HepG2 (cell line): Measurements from ENCODE around the gene DEDD2. TPM values are rescaled to one million over a fixed set of nuclear protein-coding genes. Genes with fewer than 3 reads are reported as not detected.

Source experiments
- CENPT ChIP-seq: sonication (generic); formaldehyde crosslinking; IDR thresholded peaks from 2 replicates; pipeline ENCODE4 v1.8.0; 2022; ENCODE audit warnings: low read depth, mild to moderate bottlenecking, moderate library complexity, missing genetic modification reagents
- FIP1L1 ChIP-seq: fragments of 200-400 bp; formaldehyde crosslinking; IDR thresholded peaks from 2 replicates; pipeline ENCODE4 v1.6.1; 2018; ENCODE audit warnings: low read depth, mild to moderate bottlenecking, low read length, moderate library complexity, borderline replicate concordance; ENCODE audit not compliant: insufficient read depth
- FOXA1 ChIP-seq, 2 experiments: fragments of 450-650 bp in 1 of 2; sonication (generic) in 1 of 2; formaldehyde crosslinking in 1 of 2; IDR thresholded peaks; 2 replicates each; pipeline versions ENCODE4 v1.4.0 to v1.6.1; 2016 to 2020; ENCODE audit warnings: missing genetic modification reagents in 1 of 2
- KMT2B ChIP-seq: IDR thresholded peaks from 2 replicates; pipeline ENCODE4 v1.6.1; 2016; ENCODE audit warnings: missing genetic modification reagents, missing compliant biosample characterization
- MYNN ChIP-seq: sonication (generic); formaldehyde crosslinking; IDR thresholded peaks from 2 replicates; pipeline ENCODE4 v1.4.0; 2020; ENCODE audit warnings: mild to moderate bottlenecking, low read depth, missing genetic modification reagents
- MZF1 ChIP-seq: sonication (generic); formaldehyde crosslinking; IDR thresholded peaks from 2 replicates; pipeline ENCODE4 v1.8.1; 2023; ENCODE audit warnings: mild to moderate bottlenecking, missing genetic modification reagents, borderline replicate concordance
- NFIC ChIP-seq: IDR thresholded peaks from 2 replicates; pipeline ENCODE4 v1.6.1; 2012; ENCODE audit warnings: mild to moderate bottlenecking, low read length, inconsistent platforms
- SALL2 ChIP-seq: sonication (generic); formaldehyde crosslinking; IDR thresholded peaks from 2 replicates; pipeline ENCODE4 v1.8.1; 2023; ENCODE audit warnings: mild to moderate bottlenecking, missing genetic modification reagents, inconsistent platforms
- ZNF263 ChIP-seq: sonication (generic); formaldehyde crosslinking; IDR thresholded peaks from 2 replicates; pipeline ENCODE4 v1.4.0; 2020; ENCODE audit warnings: missing genetic modification reagents
- ZNF496 ChIP-seq: sonication (generic); formaldehyde crosslinking; IDR thresholded peaks from 2 replicates; pipeline ENCODE4 v1.8.1; 2023; ENCODE audit warnings: mild to moderate bottlenecking, moderate library complexity, missing genetic modification reagents; ENCODE audit not compliant: insufficient replicate concordance
- ZNF761 ChIP-seq: sonication (generic); formaldehyde crosslinking; conservative IDR thresholded peaks from 2 replicates; pipeline ENCODE4 v1.4.0; 2020; ENCODE audit warnings: mild to moderate bottlenecking, missing genetic modification reagents
- ZNF772 ChIP-seq: sonication (generic); formaldehyde crosslinking; IDR thresholded peaks from 2 replicates; pipeline ENCODE4 v1.5.0; 2020; ENCODE audit warnings: mild to moderate bottlenecking, missing genetic modification reagents
- ZNF773 ChIP-seq: sonication (generic); formaldehyde crosslinking; IDR thresholded peaks from 2 replicates; pipeline ENCODE4 v1.4.0; 2020; ENCODE audit warnings: missing genetic modification reagents, borderline replicate concordance
- ZNF850 ChIP-seq: sonication (generic); formaldehyde crosslinking; conservative IDR thresholded peaks from 2 replicates; pipeline ENCODE4 v1.9.0; 2021; ENCODE audit warnings: mild to moderate bottlenecking, missing genetic modification reagents
- ZNF883 ChIP-seq: sonication (generic); formaldehyde crosslinking; IDR thresholded peaks from 2 replicates; pipeline ENCODE4 v1.5.1; 2020; ENCODE audit warnings: mild to moderate bottlenecking, missing genetic modification reagents; ENCODE audit errors: not compliant biosample characterization
- polyA plus RNA-seq, 8 experiments: library from polyadenylated mRNA; depleted of rRNA in 3 of 8; stranded (reverse) in 7 of 8; unstranded in 1 of 8; fragments of >200 nt; fragmentation: Illumina TruSeq in 4 of 8; extraction: Trizol in 4 of 8; gene quantifications; 2 replicates each; pipeline versions ENCODE4 v1.2.1 to v1.2.3, GENCODE V29; 2011 to 2016; ENCODE audit warnings: low read depth in 4 of 8, missing spikeins in 1 of 8, mixed read lengths in 1 of 8; ENCODE audit not compliant: insufficient read depth in 1 of 8
- total RNA-seq, 5 experiments: library from RNA; depleted of rRNA; stranded (reverse); fragments of >200 nt; fragmentation: Illumina TruSeq; extraction: Trizol; gene quantifications; 2 replicates each; pipeline ENCODE4 v1.2.3, GENCODE V29; 2016; ENCODE audit warnings: low read depth in 1 of 5
- TF ChIP-seq, protein P1 (sequence below): sonication (generic); formaldehyde crosslinking; IDR thresholded peaks from 2 replicates; pipeline ENCODE4 v1.4.0; 2020; ENCODE audit warnings: missing genetic modification reagents
- TF ChIP-seq, protein P2 (sequence below), 2 experiments: fragments of 450-650 bp in 1 of 2; sonication (generic) in 1 of 2; formaldehyde crosslinking; IDR thresholded peaks; 2 replicates each; pipeline versions ENCODE4 v1.5.0 to v1.8.0; 2020 to 2022; ENCODE audit warnings: mild to moderate bottlenecking in 1 of 2, missing genetic modification reagents in 1 of 2
- TF ChIP-seq, protein P3 (sequence below): sonication (generic); formaldehyde crosslinking; IDR thresholded peaks from 2 replicates; pipeline ENCODE4 v1.5.0; 2020; ENCODE audit warnings: missing genetic modification reagents, mild to moderate bottlenecking, borderline replicate concordance
- TF ChIP-seq, protein P4 (sequence below): sonication (generic); formaldehyde crosslinking; IDR thresholded peaks from 2 replicates; pipeline ENCODE4 v1.4.0; 2020; ENCODE audit warnings: mild to moderate bottlenecking, missing genetic modification reagents
- TF ChIP-seq, protein P5 (sequence below): sonication (generic); formaldehyde crosslinking; IDR thresholded peaks from 2 replicates; pipeline ENCODE4 v1.4.0; 2020; ENCODE audit warnings: missing genetic modification reagents, low read depth, mild to moderate bottlenecking, borderline replicate concordance
- TF ChIP-seq, protein P6 (sequence below): sonication (generic); formaldehyde crosslinking; IDR thresholded peaks from 2 replicates; pipeline ENCODE4 v1.4.0; 2020; ENCODE audit warnings: low read depth, mild to moderate bottlenecking, missing genetic modification reagents

DEDD2 gene
- total and polyA plus RNA-seq, 2 of the 13 experiments (the other 11 are each of a cell fraction or from before 2014, with no cell fraction given): 19.2 to 24.7 TPM

DNA sequence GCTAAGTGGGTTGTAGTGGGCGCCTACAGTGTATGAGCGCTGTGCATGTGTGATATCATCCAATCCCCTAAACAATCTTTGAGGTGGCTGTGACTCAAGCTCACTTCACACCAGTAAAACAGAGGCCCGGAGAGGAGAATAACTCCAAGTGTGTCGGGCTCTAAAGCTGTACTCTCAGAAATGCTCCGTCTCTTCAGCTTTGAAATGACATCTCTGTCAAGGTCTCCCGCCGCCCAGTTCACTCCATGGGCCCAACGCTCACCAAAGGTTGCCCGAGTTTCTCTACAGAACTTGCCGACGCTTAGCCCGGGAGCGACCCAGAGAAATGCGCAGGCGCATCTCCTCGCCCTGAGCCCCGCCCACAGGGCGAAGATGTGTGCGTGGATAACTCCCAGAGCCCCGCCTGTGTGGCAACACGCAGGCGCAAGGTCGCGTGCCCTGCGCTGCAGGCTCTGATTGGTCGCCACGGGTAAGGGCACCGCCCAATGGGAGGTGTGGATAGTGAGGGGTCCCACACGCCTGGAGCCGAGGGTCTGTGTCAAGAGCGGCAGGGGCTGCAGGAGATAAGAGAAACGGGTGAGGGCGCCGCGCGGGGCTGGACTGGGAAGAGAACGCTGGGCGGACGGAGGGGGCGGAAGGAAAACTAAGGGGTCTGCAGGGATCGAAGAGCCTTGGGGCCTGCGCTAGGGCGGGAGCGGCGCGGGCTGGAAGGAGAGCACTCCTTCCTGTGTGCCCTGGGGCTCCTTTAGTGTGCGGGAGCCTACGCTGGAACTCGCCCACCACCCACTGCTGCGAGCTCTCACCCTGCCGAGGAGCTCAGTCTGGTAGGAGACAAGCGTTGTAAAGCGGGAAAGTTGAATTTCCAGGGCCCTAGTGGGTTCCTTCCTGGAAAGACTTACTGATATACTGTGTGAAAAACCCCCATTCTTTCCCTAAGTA lies 2.6 kb upstream of the DEDD2 start, which contains the start of gene ZNF526 (continued):
- TF ChIP-seq, protein P1, sequence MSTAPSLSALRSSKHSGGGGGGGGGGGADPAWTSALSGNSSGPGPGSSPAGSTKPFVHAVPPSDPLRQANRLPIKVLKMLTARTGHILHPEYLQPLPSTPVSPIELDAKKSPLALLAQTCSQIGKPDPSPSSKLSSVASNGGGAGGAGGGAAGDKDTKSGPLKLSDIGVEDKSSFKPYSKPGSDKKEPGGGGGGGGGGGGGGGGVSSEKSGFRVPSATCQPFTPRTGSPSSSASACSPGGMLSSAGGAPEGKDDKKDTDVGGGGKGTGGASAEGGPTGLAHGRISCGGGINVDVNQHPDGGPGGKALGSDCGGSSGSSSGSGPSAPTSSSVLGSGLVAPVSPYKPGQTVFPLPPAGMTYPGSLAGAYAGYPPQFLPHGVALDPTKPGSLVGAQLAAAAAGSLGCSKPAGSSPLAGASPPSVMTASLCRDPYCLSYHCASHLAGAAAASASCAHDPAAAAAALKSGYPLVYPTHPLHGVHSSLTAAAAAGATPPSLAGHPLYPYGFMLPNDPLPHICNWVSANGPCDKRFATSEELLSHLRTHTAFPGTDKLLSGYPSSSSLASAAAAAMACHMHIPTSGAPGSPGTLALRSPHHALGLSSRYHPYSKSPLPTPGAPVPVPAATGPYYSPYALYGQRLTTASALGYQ (CRISPR knock-in tag): no peak
- TF ChIP-seq MYNN (CRISPR knock-in tag): 0 out of 2 replicates have a peak, but pooled peaks have one; percentile 31
- TF ChIP-seq, protein P2, sequence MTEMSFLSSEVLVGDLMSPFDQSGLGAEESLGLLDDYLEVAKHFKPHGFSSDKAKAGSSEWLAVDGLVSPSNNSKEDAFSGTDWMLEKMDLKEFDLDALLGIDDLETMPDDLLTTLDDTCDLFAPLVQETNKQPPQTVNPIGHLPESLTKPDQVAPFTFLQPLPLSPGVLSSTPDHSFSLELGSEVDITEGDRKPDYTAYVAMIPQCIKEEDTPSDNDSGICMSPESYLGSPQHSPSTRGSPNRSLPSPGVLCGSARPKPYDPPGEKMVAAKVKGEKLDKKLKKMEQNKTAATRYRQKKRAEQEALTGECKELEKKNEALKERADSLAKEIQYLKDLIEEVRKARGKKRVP (CRISPR knock-in tag; IDR thresholded peaks at IDR 0.05): peak in 1 of 2 experiments; percentile 52; a peak in 2 of 4 replicates
- TF ChIP-seq, protein P3, sequence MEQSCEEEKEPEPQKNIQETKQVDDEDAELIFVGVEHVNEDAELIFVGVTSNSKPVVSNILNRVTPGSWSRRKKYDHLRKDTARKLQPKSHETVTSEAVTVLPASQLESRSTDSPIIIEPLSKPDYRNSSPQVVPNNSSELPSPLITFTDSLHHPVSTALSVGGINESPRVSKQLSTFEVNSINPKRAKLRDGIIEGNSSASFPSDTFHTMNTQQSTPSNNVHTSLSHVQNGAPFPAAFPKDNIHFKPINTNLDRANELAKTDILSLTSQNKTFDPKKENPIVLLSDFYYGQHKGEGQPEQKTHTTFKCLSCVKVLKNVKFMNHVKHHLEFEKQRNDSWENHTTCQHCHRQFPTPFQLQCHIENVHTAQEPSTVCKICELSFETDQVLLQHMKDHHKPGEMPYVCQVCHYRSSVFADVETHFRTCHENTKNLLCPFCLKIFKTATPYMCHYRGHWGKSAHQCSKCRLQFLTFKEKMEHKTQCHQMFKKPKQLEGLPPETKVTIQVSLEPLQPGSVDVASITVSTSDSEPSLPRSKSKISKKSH: peak; percentile 80; the same call in 1 of the 2 replicates
- TF ChIP-seq ZNF496 (CRISPR knock-in tag): no peak
- 0 out of 2 replicates have a peak, but pooled peaks have one; percentile 40 for TF ChIP-seq ZNF850
- TF ChIP-seq ZNF263 (CRISPR knock-in tag): no peak
- TF ChIP-seq, protein P4, sequence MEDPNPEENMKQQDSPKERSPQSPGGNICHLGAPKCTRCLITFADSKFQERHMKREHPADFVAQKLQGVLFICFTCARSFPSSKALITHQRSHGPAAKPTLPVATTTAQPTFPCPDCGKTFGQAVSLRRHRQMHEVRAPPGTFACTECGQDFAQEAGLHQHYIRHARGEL: no peak
- TF ChIP-seq, protein P5, sequence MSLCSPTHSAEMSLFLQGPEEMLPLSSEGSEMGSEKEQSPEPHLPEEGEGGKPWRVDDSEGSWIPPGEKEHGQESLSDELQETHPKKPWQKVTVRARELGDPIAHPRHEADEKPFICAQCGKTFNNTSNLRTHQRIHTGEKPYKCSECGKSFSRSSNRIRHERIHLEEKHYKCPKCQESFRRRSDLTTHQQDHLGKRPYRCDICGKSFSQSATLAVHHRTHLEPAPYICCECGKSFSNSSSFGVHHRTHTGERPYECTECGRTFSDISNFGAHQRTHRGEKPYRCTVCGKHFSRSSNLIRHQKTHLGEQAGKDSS (CRISPR knock-in tag): no peak
- TF ChIP-seq KMT2B (CRISPR knock-in tag): peak; percentile 63
- TF ChIP-seq FOXA1 (IDR thresholded peaks at IDR 0.05): no peak
- peak; percentile 26; the same call in 1 of the 2 replicates for TF ChIP-seq FOXA1 (CRISPR knock-in tag; IDR thresholded peaks at IDR 0.05)
- TF ChIP-seq CENPT (CRISPR knock-in tag): no peak
- TF ChIP-seq, protein P6, sequence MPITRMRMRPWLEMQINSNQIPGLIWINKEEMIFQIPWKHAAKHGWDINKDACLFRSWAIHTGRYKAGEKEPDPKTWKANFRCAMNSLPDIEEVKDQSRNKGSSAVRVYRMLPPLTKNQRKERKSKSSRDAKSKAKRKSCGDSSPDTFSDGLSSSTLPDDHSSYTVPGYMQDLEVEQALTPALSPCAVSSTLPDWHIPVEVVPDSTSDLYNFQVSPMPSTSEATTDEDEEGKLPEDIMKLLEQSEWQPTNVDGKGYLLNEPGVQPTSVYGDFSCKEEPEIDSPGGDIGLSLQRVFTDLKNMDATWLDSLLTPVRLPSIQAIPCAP (CRISPR knock-in tag): no peak
- TF ChIP-seq ZNF773 (CRISPR knock-in tag): no peak
- no peak for TF ChIP-seq ZNF761 (CRISPR knock-in tag)
- TF ChIP-seq ZNF772: no peak
- TF ChIP-seq SALL2: no peak; the same call in 1 of the 2 replicates
- no peak for TF ChIP-seq ZNF883
- TF ChIP-seq FIP1L1: no peak
- TF ChIP-seq NFIC: no peak
- TF ChIP-seq MZF1 (CRISPR knock-in tag): no peak
